Measurements from ENCODE around the gene OTUB2.

DNA sequence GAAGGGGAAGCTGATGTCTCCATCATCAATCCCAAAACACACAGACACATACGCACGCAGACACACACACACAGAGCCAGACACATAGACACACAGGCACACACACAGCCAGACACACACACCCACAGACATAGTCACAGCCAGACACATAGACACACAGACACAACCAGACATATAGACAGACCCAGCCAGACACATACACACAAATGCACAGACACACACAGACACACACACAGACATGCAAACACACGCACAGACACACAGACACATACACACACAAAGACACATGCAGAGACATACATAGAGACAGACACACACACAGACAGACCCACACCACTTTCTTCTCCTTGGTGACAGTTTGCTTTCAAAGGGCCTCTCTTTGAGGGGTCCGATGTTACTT, 22.7 kb upstream of the OTUB2 start:
- no peak for TF ChIP-seq ZNF565 (CRISPR knock-in tag; conservative IDR thresholded peaks at IDR 0.05; ENCODE audit: low read depth)
- TF ChIP-seq PATZ1 (CRISPR knock-in tag; IDR thresholded peaks at IDR 0.05; ENCODE audit: borderline replicate concordance): no peak
- TF ChIP-seq TOX (CRISPR knock-in tag; IDR thresholded peaks at IDR 0.05; ENCODE audit: borderline replicate concordance): no peak
- no peak for TF ChIP-seq PPARA (CRISPR knock-in tag; IDR thresholded peaks at IDR 0.05; ENCODE audit: borderline replicate concordance)
- TF ChIP-seq ZFP3 (CRISPR knock-in tag; IDR thresholded peaks at IDR 0.05): no peak
- no peak for TF ChIP-seq GLIS3 (CRISPR knock-in tag; IDR thresholded peaks at IDR 0.05)
- no peak for TF ChIP-seq ZNF8 (CRISPR knock-in tag; IDR thresholded peaks at IDR 0.05)
- no peak for TF ChIP-seq SNAI2 (CRISPR knock-in tag; IDR thresholded peaks at IDR 0.05)
- TF ChIP-seq ARNTL (CRISPR knock-in tag; IDR thresholded peaks at IDR 0.05; ENCODE audit: borderline replicate concordance, low read depth): no peak
